ENCODE data around the gene DGKG.

DNA sequence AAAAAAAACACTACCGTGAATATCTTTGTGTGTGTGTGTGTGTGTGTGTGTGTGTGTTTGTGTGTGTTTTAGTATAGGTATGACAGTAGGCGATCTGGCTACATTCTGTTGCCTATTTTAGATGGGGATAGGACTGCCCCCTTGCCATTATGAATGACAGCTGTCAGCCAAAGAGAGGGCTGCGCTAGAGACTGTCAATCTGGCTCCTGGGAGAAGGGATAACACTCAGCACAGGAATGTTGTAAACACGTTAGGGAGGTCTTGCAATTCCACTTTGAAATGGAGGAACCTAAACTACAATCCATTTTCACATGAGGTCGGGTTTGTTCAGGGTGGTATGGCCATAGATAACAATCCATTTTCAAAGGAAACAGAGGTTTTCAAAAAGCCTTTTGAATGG is 239.0 kb downstream of the DGKG start:
- no peak for TF ChIP-seq NFIC (IDR thresholded peaks at IDR 0.05; ENCODE audit: low read depth, low read length)
- TF ChIP-seq, protein P1, sequence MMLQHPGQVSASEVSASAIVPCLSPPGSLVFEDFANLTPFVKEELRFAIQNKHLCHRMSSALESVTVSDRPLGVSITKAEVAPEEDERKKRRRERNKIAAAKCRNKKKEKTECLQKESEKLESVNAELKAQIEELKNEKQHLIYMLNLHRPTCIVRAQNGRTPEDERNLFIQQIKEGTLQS (IDR thresholded peaks at IDR 0.05; ENCODE audit: borderline replicate concordance, extremely low read depth, low read depth, low read length) = no peak
- TF ChIP-seq, protein P2, sequence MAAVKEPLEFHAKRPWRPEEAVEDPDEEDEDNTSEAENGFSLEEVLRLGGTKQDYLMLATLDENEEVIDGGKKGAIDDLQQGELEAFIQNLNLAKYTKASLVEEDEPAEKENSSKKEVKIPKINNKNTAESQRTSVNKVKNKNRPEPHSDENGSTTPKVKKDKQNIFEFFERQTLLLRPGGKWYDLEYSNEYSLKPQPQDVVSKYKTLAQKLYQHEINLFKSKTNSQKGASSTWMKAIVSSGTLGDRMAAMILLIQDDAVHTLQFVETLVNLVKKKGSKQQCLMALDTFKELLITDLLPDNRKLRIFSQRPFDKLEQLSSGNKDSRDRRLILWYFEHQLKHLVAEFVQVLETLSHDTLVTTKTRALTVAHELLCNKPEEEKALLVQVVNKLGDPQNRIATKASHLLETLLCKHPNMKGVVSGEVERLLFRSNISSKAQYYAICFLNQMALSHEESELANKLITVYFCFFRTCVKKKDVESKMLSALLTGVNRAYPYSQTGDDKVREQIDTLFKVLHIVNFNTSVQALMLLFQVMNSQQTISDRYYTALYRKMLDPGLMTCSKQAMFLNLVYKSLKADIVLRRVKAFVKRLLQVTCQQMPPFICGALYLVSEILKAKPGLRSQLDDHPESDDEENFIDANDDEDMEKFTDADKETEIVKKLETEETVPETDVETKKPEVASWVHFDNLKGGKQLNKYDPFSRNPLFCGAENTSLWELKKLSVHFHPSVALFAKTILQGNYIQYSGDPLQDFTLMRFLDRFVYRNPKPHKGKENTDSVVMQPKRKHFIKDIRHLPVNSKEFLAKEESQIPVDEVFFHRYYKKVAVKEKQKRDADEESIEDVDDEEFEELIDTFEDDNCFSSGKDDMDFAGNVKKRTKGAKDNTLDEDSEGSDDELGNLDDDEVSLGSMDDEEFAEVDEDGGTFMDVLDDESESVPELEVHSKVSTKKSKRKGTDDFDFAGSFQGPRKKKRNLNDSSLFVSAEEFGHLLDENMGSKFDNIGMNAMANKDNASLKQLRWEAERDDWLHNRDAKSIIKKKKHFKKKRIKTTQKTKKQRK (IDR thresholded peaks at IDR 0.05; ENCODE audit: low read depth, low read length) = no peak
- no peak for TF ChIP-seq YY1 (IDR thresholded peaks at IDR 0.05; ENCODE audit: low read depth, low read length)
- TF ChIP-seq, protein P3, sequence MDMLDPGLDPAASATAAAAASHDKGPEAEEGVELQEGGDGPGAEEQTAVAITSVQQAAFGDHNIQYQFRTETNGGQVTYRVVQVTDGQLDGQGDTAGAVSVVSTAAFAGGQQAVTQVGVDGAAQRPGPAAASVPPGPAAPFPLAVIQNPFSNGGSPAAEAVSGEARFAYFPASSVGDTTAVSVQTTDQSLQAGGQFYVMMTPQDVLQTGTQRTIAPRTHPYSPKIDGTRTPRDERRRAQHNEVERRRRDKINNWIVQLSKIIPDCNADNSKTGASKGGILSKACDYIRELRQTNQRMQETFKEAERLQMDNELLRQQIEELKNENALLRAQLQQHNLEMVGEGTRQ (IDR thresholded peaks at IDR 0.05; ENCODE audit: borderline replicate concordance, low read depth, low read length) = no peak
- TF ChIP-seq, protein P4, sequence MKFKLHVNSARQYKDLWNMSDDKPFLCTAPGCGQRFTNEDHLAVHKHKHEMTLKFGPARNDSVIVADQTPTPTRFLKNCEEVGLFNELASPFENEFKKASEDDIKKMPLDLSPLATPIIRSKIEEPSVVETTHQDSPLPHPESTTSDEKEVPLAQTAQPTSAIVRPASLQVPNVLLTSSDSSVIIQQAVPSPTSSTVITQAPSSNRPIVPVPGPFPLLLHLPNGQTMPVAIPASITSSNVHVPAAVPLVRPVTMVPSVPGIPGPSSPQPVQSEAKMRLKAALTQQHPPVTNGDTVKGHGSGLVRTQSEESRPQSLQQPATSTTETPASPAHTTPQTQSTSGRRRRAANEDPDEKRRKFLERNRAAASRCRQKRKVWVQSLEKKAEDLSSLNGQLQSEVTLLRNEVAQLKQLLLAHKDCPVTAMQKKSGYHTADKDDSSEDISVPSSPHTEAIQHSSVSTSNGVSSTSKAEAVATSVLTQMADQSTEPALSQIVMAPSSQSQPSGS (IDR thresholded peaks at IDR 0.05; ENCODE audit: low read length) = no peak
- TF ChIP-seq SIX5 (IDR thresholded peaks at IDR 0.05; ENCODE audit: low read depth, low read length, severe bottlenecking) = no peak
